K562 (cell line): ENCODE results near the gene B3GALNT1. TPM values are rescaled to one million over a fixed set of nuclear protein-coding genes. Genes with fewer than 3 reads are reported as not detected.

Experiments
- ATAC-seq: fragments of 200-7000 bp; cut with Tn5 transposase; 3 replicates; pipeline ENCODE4 v1.9.1; 2020; ENCODE audit warnings: moderate library complexity
- BruUV-seq: library from RNA; stranded (reverse); fragments of 400-500 nt; replicated peaks from 2 replicates; lab custom pipeline; 2021; lab: Mats Ljungman, UMichigan
- CTCF ChIA-PET: fragments of 300-600 bp; formaldehyde crosslinking; extraction: SDS; loops from one replicate; lab custom pipeline; 2021; ENCODE audit warnings: low intra/inter-chr PET ratio; lab: Yijun Ruan, JAX
- POLR2A ChIA-PET: fragments of 300-600, 350-650 bp; sonication (Branson Sonifier 250); formaldehyde crosslinking; extraction: SDS; loops from one replicate; lab custom pipeline; 2021; ENCODE audit warnings: antibody characterized with exemption, inconsistent platforms; lab: Yijun Ruan, JAX
- DNase-seq, 4 experiments: peaks; one replicate each; pipeline versions ENCODE4 v3.0.0 to v3.0.0-alpha.2; 2011 to 2018; ENCODE audit warnings: low spot score in 3 of 4, mixed read lengths in 3 of 4; ENCODE audit errors: extremely low read depth in 1 of 4
- FAIRE-seq: peaks from 2 replicates; lab custom pipeline; 2011; peaks lifted over from hg19 to GRCh38; lab: Jason Lieb, UNC
- H2AFZ ChIP-seq: 2 replicates; pipeline ENCODE4 v1.6.0; 2011; ENCODE audit warnings: low read depth, low read length, control low read depth, inconsistent platforms
- H3K27ac ChIP-seq: fragments of 200-600 bp; 3 replicates; pipeline ENCODE4 v1.8.0; 2011; ENCODE audit warnings: low read depth, mild to moderate bottlenecking, control low read depth, inconsistent platforms, low read length, moderate library complexity, mixed read lengths; ENCODE audit errors: extremely low read depth
- H3K27me3 ChIP-seq, 2 experiments: fragments of 300-600 bp in 1 of 2; 2 replicates in 1 of 2; 3 replicates in 1 of 2; pipeline versions ENCODE4 v1.6.0 to v1.8.0; 2011; ENCODE audit warnings: inconsistent platforms in 2 of 2, low read length in 2 of 2, mild to moderate bottlenecking in 1 of 2, mixed read lengths in 1 of 2, moderate library complexity in 1 of 2; ENCODE audit not compliant: control insufficient read depth in 2 of 2, insufficient read depth in 2 of 2
- H3K36me3 ChIP-seq: fragments of 300-600 bp; 3 replicates; pipeline ENCODE4 v1.8.0; 2011; ENCODE audit warnings: mild to moderate bottlenecking, low read length, inconsistent platforms; ENCODE audit not compliant: control insufficient read depth, insufficient read depth
- H3K4me1 ChIP-seq, 2 experiments: fragments of 200-600 bp in 1 of 2; replicated peaks in 1 of 2; 2 replicates in 1 of 2; 3 replicates in 1 of 2; pipeline versions ENCODE4 v1.5.1 to v1.8.0; 2011; ENCODE audit warnings: inconsistent platforms in 2 of 2, low read length in 2 of 2, mild to moderate bottlenecking in 1 of 2, mixed read lengths in 1 of 2, moderate library complexity in 1 of 2; ENCODE audit not compliant: control insufficient read depth in 2 of 2, insufficient read depth in 2 of 2
- H3K4me2 ChIP-seq: 2 replicates; pipeline ENCODE4 v1.6.1; 2011; ENCODE audit warnings: low read length, control low read depth, inconsistent platforms, mixed read lengths; ENCODE audit not compliant: insufficient read depth
- H3K4me3 ChIP-seq: fragments of 200-600 bp; sonication (generic), shearing (Covaris generic); 2 replicates; pipeline ENCODE4 v1.5.1; 2016; ENCODE audit warnings: control low read depth, inconsistent platforms
- H3K79me2 ChIP-seq: fragments of 200-600 bp; 3 replicates; pipeline ENCODE4 v1.8.0; 2011; ENCODE audit warnings: low read length, inconsistent platforms; ENCODE audit not compliant: control insufficient read depth, insufficient read depth
- H3K9ac ChIP-seq, 2 experiments: 2 replicates each; pipeline versions ENCODE4 v1.6.0 to v1.6.1; 2011; ENCODE audit warnings: low read depth in 2 of 2, low read length in 2 of 2, control low read depth in 1 of 2, inconsistent platforms in 1 of 2, mild to moderate bottlenecking in 1 of 2, mixed read lengths in 1 of 2; ENCODE audit not compliant: insufficient read depth in 1 of 2
- H3K9me1 ChIP-seq: one replicate; pipeline ENCODE4 v1.6.0; 2011; ENCODE audit warnings: inconsistent platforms, mild to moderate bottlenecking, low read length, moderate library complexity; ENCODE audit not compliant: control insufficient read depth, insufficient read depth
- H3K9me3 ChIP-seq: replicated peaks from 2 replicates; pipeline ENCODE4 v1.5.1; 2011; ENCODE audit warnings: low read depth, low read length, inconsistent platforms; ENCODE audit not compliant: control insufficient read depth, insufficient read depth
- H4K20me1 ChIP-seq: replicated peaks from 2 replicates; pipeline ENCODE4 v1.6.1; 2011; ENCODE audit warnings: low read length, inconsistent platforms, mixed read lengths; ENCODE audit not compliant: control insufficient read depth, insufficient read depth
- CEBPB ChIP-seq: fragments of 450-650 bp; IDR thresholded peaks from 2 replicates; pipeline ENCODE4 v1.6.1; 2016; ENCODE audit warnings: missing genetic modification characterization, missing compliant biosample characterization
- WGBS: fragments of 100-300 bp; shearing (Covaris generic); methylation state at CpG from one replicate; pipeline ENCODE4 v1.1.6; 2016; ENCODE audit warnings: low coverage, mixed read lengths; ENCODE audit not compliant: insufficient coverage; ENCODE audit errors: missing lambda C conversion rate; 5-methylcytosine and 5-hydroxymethylcytosine counted together
- in situ Hi-C: fragments of 300-500 bp; cut with MboI; formaldehyde crosslinking; loops from 4 replicates; pipeline ENCODE4 v1.15.0; 2018; ENCODE audit warnings: inconsistent platforms, mixed read lengths
- intact Hi-C: fragments of 100-400 bp; cut with micrococcal nuclease; formaldehyde crosslinking; loops from 2 replicates; pipeline ENCODE4 v1.14.2; 2022
- polyA plus RNA-seq, 8 experiments: library from polyadenylated mRNA; depleted of rRNA in 4 of 8; stranded (reverse) in 5 of 8; unstranded in 3 of 8; fragments of >200 nt; fragmentation: Nextera tagmentation in 2 of 8; fragmentation: Illumina TruSeq in 1 of 8; extraction: Ambion mirVana in 2 of 8; extraction: Trizol in 1 of 8; gene quantifications; 2 replicates each; pipeline versions ENCODE4 v1.2.1 to v1.2.3, GENCODE V29; 2011 to 2014; ENCODE audit warnings: inconsistent platforms in 1 of 8, missing spikeins in 1 of 8
- total RNA-seq, 7 experiments: library from RNA; depleted of rRNA in 6 of 7; stranded (reverse); fragments of >200 nt in 6 of 7; fragmentation: Illumina TruSeq in 2 of 7; extraction: Trizol in 2 of 7; gene quantifications; 2 replicates each; pipeline versions ENCODE4 v1.2.1 to v1.2.3, GENCODE V29; 2011 to 2021; ENCODE audit warnings: low replicate concordance in 1 of 7
- TF ChIP-seq, protein P1 (sequence below): fragments of 450-650 bp; IDR thresholded peaks from 2 replicates; pipeline ENCODE4 v1.6.1; 2016; ENCODE audit warnings: mild to moderate bottlenecking, moderate library complexity

The B3GALNT1 gene
- total and polyA plus RNA-seq, 9 of the 15 experiments (the other 6 are each of a cell fraction or from before 2014, with no cell fraction given) = 0.53 to 2.0 (median 1.2) TPM

DNA sequence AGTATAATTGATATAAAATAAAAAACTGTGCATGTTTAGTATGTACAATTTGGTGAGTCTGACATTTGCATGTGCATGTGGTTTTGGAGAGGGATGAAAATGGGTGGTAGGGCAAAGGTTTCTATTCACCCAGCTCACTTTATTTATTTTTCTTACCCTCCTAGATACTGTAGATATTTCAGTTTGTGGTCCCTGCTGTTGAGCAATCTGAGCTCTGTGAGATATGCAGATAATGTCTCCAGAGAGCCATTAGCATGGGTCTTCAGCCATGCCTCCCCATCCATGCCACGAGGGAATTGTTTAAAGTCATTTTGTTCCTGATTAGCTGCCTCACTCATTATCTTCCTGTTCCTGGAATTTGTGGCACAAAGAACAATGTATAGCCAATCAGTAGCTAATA is 44.4 kb upstream of the B3GALNT1 start:
- TF ChIP-seq, protein P1, sequence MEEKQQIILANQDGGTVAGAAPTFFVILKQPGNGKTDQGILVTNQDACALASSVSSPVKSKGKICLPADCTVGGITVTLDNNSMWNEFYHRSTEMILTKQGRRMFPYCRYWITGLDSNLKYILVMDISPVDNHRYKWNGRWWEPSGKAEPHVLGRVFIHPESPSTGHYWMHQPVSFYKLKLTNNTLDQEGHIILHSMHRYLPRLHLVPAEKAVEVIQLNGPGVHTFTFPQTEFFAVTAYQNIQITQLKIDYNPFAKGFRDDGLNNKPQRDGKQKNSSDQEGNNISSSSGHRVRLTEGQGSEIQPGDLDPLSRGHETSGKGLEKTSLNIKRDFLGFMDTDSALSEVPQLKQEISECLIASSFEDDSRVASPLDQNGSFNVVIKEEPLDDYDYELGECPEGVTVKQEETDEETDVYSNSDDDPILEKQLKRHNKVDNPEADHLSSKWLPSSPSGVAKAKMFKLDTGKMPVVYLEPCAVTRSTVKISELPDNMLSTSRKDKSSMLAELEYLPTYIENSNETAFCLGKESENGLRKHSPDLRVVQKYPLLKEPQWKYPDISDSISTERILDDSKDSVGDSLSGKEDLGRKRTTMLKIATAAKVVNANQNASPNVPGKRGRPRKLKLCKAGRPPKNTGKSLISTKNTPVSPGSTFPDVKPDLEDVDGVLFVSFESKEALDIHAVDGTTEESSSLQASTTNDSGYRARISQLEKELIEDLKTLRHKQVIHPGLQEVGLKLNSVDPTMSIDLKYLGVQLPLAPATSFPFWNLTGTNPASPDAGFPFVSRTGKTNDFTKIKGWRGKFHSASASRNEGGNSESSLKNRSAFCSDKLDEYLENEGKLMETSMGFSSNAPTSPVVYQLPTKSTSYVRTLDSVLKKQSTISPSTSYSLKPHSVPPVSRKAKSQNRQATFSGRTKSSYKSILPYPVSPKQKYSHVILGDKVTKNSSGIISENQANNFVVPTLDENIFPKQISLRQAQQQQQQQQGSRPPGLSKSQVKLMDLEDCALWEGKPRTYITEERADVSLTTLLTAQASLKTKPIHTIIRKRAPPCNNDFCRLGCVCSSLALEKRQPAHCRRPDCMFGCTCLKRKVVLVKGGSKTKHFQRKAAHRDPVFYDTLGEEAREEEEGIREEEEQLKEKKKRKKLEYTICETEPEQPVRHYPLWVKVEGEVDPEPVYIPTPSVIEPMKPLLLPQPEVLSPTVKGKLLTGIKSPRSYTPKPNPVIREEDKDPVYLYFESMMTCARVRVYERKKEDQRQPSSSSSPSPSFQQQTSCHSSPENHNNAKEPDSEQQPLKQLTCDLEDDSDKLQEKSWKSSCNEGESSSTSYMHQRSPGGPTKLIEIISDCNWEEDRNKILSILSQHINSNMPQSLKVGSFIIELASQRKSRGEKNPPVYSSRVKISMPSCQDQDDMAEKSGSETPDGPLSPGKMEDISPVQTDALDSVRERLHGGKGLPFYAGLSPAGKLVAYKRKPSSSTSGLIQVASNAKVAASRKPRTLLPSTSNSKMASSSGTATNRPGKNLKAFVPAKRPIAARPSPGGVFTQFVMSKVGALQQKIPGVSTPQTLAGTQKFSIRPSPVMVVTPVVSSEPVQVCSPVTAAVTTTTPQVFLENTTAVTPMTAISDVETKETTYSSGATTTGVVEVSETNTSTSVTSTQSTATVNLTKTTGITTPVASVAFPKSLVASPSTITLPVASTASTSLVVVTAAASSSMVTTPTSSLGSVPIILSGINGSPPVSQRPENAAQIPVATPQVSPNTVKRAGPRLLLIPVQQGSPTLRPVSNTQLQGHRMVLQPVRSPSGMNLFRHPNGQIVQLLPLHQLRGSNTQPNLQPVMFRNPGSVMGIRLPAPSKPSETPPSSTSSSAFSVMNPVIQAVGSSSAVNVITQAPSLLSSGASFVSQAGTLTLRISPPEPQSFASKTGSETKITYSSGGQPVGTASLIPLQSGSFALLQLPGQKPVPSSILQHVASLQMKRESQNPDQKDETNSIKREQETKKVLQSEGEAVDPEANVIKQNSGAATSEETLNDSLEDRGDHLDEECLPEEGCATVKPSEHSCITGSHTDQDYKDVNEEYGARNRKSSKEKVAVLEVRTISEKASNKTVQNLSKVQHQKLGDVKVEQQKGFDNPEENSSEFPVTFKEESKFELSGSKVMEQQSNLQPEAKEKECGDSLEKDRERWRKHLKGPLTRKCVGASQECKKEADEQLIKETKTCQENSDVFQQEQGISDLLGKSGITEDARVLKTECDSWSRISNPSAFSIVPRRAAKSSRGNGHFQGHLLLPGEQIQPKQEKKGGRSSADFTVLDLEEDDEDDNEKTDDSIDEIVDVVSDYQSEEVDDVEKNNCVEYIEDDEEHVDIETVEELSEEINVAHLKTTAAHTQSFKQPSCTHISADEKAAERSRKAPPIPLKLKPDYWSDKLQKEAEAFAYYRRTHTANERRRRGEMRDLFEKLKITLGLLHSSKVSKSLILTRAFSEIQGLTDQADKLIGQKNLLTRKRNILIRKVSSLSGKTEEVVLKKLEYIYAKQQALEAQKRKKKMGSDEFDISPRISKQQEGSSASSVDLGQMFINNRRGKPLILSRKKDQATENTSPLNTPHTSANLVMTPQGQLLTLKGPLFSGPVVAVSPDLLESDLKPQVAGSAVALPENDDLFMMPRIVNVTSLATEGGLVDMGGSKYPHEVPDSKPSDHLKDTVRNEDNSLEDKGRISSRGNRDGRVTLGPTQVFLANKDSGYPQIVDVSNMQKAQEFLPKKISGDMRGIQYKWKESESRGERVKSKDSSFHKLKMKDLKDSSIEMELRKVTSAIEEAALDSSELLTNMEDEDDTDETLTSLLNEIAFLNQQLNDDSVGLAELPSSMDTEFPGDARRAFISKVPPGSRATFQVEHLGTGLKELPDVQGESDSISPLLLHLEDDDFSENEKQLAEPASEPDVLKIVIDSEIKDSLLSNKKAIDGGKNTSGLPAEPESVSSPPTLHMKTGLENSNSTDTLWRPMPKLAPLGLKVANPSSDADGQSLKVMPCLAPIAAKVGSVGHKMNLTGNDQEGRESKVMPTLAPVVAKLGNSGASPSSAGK = no peak
- TF ChIP-seq CEBPB (tag) = peak; percentile 33; the same call in 1 of the 2 replicates

More for the DNA sequence above, 44.4 kb upstream of the B3GALNT1 start:
- no peaks in the 10 kb centered on the region for H3K36me3 ChIP-seq
- H4K20me1 ChIP-seq = no peaks in the 10 kb centered on the region
- in situ Hi-C loops = no loop called here
- no TSS peak for BruUV-seq
- 0% methylated on average over 1 of the region's 1 CpG for WGBS
- no peaks in the 10 kb centered on the region for H3K4me1 ChIP-seq
- FAIRE-seq (no peak), DNase-seq (no peak), ATAC-seq (no peak)
- H3K27ac ChIP-seq = no peak overlapping the region
- ChIA-PET CTCF (no interaction called here), POLR2A (no interaction called here)
- H2AFZ ChIP-seq = no peak overlapping the region
- intact Hi-C loops = no loop called here
- H3K4me3 ChIP-seq = no peak overlapping the region
- no peaks in the 10 kb centered on the region for H3K79me2 ChIP-seq
- H3K9me3 ChIP-seq = no peaks in the 10 kb centered on the region
- H3K9ac ChIP-seq = no peak overlapping the region
- no peaks in the 10 kb centered on the region for H3K9me1 ChIP-seq
- H3K27me3 ChIP-seq = no peaks in the 10 kb centered on the region
- H3K4me2 ChIP-seq = no peak overlapping the region
